ENCODE data around the gene CREB3L4. TPM values are rescaled to one million over a fixed set of nuclear protein-coding genes. Genes with fewer than 3 reads are reported as not detected.

CREB3L4 gene
- total and polyA plus RNA-seq, 2 of the 13 experiments (the other 11 are each of a cell fraction or from before 2014, with no cell fraction given) = 9.9 to 18.7 TPM

- TF ChIP-seq, protein P1, sequence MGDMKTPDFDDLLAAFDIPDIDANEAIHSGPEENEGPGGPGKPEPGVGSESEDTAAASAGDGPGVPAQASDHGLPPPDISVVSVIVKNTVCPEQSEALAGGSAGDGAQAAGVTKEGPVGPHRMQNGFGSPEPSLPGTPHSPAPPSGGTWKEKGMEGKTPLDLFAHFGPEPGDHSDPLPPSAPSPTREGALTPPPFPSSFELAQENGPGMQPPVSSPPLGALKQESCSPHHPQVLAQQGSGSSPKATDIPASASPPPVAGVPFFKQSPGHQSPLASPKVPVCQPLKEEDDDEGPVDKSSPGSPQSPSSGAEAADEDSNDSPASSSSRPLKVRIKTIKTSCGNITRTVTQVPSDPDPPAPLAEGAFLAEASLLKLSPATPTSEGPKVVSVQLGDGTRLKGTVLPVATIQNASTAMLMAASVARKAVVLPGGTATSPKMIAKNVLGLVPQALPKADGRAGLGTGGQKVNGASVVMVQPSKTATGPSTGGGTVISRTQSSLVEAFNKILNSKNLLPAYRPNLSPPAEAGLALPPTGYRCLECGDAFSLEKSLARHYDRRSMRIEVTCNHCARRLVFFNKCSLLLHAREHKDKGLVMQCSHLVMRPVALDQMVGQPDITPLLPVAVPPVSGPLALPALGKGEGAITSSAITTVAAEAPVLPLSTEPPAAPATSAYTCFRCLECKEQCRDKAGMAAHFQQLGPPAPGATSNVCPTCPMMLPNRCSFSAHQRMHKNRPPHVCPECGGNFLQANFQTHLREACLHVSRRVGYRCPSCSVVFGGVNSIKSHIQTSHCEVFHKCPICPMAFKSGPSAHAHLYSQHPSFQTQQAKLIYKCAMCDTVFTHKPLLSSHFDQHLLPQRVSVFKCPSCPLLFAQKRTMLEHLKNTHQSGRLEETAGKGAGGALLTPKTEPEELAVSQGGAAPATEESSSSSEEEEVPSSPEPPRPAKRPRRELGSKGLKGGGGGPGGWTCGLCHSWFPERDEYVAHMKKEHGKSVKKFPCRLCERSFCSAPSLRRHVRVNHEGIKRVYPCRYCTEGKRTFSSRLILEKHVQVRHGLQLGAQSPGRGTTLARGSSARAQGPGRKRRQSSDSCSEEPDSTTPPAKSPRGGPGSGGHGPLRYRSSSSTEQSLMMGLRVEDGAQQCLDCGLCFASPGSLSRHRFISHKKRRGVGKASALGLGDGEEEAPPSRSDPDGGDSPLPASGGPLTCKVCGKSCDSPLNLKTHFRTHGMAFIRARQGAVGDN (CRISPR knock-in tag; IDR thresholded peaks at IDR 0.05) = 0 out of 2 replicates have a peak, but pooled peaks have one; percentile 4
- no peak for TF ChIP-seq HCFC1 (IDR thresholded peaks at IDR 0.05; ENCODE audit: low read depth, low read length)
- TF ChIP-seq, protein P2, sequence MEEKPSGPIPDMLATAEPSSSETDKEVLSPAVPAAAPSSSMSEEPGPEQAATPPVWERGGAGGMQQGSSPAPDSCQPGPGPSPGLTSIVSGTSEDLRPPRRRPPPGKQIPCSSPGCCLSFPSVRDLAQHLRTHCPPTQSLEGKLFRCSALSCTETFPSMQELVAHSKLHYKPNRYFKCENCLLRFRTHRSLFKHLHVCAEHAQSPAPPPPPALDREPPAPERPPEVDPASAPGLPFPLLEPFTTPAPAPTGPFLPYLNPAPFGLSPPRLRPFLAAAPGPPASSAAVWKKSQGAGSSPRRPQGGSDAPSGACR (CRISPR knock-in tag; IDR thresholded peaks at IDR 0.05) = 0 out of 2 replicates have a peak, but pooled peaks have one; percentile 33
- TF ChIP-seq ZNF619 (CRISPR knock-in tag; IDR thresholded peaks at IDR 0.05) = peak; percentile 71; the same call in 1 of the 2 replicates
- 0 out of 2 replicates have a peak, but pooled peaks have one; percentile 37 for TF ChIP-seq ZBTB38 (CRISPR knock-in tag; IDR thresholded peaks at IDR 0.05)
- no peak for TF ChIP-seq HNRNPH1 (optimal IDR thresholded peaks at IDR 0.05; ENCODE audit: low read depth, low read length)
Observed at GRCh38 chr1:153985341-153985912, 17.7 kb downstream of the CREB3L4 start (continued).

All from HepG2 (cell line).